Nucleus accumbens (tissue), 56 donors: ENCODE results near the gene ACTN1.

ENCODE experiments used
- DNase-seq, 56 donors: peaks; one replicate each; lab custom pipeline; 2025; lab: John Stamatoyannopoulos, UW

Gene ACTN1

DNA sequence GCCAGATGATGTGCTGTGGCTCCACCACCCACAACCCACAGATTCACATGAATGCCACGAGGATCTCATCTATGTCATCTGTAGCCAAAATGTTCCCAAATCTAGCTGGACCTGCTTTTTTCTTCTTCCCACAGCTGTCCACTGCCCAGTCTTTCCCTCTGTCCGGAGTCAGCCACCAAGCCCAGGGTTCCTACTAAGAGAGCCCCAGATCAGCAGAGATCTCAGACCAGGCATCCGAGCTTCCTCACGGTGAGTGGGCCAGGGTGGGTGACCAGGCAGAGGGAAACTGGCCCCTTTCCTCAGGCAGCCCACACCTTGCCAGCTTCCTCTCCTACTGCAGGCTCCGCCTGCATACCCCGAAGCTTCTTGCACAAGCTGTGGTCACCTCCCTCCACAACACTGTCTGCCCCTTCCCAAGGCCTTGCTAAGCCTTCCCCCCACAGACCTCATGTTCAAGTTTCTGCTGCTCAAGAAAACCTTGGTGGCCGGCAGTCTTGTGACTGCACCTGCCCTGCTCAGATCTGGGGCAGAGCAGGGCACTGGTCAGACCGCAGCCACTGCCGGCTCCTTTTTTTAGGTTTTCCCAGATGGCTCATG, 81.4 kb downstream of the ACTN1 start:
- no peak for DNase-seq

DNA sequence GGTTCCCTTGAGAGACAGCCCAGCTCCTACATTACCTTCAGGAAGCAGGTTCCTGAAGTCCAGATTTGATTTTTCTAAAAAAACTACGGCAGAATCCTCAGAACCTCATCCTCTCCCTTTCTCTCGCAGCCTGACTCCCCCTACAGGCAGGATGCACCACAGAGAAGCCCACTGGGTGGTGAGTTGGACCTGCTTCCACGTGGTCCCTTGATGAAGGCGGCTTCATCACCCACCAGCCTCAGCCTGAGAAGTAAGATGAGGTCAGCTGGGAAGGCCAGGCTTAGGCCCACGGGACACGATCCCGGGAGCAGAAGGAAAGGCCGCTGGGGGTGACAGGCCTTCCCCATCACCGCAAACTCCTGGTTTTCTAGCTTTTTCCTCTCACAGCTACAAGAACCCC, 83.0 kb downstream of the ACTN1 start:
- DNase-seq: no peak

DNA sequence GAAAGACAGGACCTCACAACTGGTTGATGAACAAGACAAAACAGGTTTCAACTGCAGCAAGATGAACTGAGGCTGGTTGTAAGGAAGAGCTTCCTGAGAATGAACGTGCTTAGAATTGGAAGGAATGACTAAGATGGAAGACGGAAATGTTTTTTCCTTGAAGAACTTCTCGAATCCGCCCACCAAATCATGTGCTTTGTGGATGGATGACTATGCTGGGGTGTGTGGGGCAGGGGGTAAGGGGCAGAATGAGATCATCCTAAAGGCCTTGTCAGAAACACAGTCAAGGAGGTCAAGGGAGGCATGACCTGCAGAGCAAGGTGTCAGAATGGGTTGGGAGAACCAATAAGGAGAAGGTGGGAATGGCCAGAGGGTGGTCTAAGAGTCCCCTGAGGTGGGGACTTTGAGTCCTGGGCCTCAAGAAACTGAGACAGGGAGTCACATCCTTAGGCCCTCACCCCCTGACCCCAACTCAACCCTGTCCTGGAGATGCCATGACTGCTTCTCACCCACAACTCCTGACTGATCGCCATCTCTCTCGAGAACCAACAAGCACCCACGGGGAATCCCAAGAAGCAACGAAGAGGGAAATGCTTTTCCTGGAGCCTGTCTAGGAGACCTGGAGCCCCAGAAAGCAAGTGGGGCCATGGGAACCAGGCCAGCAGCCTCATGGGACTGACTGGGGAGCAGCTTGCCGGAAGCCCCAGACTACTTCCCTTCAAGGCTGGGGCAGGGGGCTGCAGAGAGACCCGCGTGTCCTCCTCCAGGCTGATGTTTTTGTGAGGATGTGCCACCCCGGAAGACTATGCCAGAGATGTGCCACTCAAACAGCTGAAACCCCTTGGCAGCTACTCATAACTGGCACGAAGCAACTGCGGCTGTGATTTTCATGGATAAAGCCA, 84.0 kb downstream of the ACTN1 start:
- DNase-seq: no peak

DNA sequence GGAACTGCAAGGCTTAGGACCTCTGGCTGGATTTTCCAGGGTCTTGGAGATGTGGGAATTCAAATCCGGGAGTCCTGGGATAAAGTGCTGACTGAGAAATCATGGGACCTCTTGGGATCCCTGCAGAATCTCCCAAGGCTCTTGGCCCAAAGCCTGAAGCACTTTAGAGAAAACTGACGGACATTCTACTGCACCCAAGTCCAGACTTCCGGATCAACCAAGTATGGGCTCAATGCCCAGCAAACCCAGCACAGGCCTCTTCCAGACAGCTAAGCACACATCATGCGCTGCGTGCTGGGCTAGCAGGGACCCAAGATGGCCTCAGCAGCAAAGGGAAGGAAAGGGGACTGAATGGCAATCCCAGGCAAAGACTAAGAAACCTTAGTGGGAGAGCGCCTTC, 85.0 kb downstream of the ACTN1 start:
- no peak for DNase-seq

DNA sequence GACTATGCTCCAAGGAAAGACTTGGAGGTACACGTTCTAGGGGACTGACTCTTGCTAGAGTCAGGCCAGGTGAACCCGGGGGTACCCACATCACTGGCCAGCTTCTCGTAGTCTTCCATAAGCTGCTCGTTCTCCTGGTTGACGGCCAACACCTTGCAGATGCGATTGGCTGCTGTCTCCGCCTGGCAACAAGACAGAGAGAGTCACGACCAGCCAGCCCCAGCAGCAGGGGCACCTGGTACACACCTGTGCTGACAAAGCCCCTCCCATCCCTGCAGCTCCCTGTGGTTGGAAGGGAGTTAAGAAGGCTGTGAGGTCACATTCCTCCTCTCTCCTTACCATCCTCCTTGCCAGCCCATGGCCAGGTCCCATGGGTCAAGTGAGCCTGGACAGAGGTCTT, 85.5 kb downstream of the ACTN1 start:
- DNase-seq: no peak

DNA sequence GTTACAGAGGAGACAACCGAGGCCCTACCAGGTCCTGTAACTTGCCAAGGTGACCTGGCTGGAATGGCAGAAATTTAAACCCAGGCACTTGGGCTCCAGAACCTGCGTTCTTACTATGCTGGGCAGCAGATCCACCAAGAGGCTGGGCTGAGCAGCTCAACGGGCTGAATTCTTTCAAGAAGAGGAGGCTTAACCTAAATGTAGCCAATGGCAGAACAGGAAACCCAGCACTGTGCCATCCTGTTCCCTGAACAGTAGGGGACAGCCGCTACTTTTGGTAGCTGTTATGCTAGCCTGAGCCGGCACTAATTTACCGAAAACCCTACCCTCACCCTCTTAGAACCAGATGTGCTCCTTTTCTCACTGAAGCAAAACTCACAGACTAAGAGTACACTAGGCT, 86.1 kb downstream of the ACTN1 start:
- no peak for DNase-seq

DNA sequence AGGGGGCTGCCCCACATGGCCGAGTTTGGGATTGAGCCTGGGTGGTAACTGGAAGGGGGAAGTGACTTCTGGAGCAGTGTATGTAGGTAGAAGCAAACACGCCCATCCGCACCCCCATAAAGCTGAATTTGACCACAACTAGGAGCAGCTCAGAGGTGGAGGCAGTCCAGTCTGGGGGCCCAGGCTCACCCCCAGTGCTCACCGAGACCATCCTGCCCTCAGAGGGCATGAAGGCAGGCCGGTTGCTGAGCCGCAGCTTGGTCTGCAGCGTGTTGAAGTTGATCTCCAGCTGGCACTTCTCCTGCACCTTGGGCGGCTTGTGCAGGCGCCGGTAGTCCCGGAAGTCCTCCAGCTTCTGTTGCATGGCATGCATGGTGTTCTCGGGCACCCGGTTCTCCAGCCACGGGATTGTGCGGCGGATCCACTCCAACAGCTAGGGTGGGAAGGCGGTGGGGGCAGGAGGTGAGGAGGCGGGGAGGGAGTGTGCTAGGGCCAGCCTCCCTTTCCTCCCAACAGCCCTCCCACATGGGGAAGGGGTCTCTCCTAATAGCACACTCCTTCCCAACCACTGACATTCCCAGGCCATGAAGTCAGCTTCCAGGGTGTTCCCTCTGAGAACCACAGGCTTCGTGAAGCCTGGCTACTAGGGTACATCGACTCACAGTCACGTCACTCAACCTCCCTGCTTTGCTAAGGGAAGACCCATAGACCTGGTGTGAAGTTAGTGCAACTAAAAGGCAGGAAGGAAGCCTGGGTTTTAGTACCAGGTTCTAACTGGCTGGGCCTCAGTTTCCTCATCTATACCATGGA, 87.0 kb downstream of the ACTN1 start:
- DNase-seq: no peak

DNA sequence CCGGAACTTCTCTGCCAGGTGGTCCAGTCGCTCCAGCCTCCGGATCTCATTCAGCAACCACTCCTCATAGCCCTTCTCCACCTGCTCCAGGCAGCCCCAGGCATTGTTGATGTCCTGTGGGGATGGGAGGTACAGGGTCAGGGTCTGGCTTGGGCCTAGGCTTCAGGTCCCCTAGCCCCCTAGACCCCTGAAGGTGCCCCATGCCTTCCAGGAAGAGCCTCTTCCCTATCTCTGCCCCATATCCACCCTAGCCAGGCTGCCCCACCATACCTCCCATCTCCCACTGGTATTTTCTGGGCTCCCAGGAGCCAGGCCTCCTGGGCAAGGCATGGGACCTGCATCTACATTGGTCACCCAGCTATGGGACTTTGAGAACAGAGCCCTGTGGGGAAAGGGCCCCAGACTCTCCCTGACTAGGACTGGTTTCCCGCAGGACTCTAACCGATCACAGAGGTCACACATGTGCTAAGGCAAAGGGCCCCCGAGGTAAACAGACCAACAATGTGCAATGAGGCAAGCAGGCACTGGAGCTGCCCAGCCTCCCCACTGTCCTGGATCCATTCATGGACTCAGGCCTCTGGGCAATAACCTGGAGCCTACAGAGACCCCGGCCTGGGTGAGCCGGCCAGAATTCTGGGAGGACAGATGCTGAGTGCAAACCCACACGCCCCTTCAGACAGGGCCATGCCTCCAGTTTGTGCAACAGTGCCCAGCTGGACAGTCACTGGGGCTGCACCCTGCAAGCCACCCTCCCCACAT, 88.8 kb downstream of the ACTN1 start:
- no peak for DNase-seq

DNA sequence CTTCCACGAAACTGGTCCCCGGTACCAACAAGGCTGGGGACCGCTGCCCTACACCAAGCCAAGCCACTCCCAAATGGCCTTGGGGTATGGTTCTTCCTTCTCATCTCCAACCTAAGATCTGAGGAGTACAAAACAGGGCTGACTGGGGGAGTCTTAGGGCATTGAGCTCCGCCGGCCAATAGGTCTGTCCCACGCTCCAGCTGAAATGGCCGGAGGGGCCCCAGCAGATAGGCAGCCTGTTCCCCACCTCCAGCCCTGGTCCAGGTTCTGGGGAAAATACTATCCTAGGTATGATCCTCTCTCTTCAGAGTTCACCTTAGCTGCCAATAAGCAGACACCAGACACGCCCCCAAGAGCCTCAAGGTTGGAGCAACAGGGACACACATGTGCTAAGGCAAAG, 90.2 kb downstream of the ACTN1 start:
- no peak for DNase-seq

DNA sequence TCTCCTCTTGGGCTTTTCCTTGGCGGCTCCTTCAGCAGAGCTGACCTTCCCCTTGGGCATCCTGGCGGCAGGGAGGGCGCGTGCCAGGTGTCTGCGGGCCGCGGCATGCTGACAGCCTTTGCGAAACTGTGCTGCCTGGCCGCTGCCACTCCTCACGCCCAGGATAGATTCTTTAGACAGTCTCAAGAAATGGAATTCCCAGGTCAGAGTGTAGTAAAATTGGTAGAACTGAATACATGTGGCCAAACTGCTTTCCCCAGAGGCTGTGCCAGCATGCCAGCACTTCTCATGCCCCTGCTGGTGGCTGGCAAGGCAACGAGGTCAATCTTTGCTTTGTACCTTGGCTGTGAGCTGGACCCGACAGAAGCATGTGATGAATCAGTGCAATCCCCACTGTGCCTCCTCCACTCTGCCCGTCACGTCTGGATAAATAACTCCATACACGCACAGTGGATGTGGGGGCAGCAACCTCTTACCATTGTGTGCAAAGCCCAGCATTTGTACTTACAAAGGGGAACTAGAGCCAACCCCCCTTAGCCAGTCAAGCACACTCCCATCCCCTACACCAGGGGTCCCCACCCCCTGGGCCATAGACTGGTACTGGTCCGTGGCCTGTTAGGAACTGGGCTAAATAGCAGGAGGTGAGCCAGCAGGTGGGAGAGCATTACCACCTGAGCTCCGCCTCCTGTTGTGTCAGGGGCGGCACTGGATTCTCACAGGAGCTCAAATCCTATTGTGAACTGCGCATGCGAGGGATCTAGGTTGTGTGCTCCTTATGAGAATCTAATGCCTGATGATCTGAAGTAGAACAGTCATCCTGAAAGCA, 90.9 kb downstream of the ACTN1 start:
- DNase-seq: no peak

DNA sequence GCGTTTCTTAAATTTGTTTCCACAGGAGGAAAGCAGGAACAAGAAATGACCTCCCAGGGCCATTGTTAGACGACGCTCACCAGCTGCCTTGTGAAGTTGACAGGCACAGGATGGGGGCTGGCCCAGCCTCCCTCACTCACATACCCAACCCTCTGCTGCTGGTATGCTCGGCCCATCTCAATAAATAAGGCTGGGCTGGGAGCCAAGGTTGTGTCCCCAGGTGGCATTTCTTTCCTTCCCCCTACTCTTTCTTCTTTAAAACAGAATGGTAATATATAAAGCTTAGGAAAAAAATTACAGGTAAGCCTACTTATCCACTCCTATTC, 93.0 kb downstream of the ACTN1 start:
- DNase-seq: no peak

DNA sequence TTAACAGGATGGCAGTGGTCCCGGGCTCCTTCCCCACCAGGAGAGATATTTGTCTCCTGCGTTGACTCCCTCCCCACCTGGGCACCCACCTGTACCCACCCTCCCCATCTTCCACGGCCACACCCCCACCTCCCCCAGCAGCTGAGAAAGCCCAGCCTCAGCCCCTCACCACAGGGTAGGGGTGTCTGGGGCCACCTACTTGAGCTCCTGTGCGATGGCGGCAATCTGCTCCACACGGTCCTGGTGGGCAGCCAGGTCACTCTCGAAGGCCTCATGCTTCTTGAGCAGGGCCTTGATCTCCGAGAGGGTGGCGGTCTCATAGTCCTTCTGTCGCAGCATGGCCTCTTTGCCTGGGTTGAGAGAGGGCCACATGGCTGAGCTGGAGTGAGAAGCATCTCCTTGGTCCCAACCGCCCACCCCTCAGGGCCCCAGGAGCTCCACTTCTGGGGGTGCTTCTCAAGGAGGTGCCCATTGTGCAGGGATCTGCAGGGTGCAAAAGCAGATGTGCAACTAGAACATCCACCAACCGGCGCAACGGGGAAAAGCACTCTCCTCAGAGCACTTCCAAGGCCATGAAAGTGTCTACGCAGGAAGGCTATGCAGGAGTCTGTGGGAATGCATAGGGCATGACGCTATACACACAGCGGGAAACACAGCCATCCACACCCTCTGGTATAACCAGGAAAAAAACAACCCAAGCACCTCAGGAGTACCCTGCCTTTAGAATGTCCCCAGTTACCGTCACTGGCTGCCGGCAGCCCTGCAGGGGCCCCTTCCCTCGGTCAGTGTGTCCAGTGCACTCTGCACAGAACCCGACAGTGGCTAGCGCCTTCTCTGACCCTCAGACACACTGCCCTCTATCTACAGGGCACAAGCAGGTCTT, 93.6 kb downstream of the ACTN1 start:
- no peak for DNase-seq

DNA sequence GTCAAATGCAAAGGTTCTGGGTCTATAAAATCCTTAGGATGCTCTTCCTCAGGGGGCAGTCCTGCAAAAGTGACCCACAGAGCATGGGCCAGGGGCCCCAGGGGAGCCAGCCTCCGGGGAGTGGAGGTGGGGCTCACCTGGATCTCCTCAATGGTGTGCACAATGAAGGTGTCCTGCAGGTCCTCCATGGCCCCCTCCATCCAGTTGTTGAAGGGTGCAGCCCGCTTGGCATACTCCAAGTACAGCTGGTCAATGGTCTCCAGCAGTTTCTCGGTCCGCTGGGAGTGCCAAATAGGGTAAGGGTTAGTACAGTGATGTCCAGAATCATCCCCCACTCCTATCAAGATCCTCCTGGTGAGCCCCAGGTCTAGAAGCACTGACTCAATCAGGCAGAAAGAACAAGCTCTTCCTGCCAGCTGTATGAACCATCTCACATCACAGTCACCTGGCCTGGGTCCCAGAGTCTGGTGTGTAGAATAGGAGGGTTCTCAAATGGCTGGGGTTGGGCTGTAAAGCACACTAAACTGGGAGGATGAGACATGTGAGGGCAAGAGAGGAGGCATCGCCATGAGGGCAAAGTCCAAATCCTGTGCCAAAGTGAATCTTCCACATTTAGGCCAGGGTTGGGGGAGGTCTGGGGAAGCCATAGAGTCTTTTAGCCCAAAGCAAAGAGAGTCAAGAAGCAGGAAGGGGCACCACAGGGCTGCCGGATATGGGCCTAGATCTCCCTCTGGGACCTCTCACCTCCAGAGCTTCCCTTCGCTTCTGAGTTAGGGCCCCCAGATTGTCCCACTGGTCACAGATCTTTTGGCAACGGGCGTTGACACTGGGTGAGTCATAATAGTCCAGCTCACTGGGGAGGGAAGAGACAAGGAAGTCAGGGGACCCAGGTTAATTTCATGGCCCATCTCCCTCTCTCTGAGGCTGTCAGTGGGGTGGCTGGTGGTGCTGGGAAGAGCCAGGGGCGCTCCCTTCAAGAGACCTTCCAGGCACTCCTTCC, 94.8 kb downstream of the ACTN1 start:
- DNase-seq: no peak

DNA sequence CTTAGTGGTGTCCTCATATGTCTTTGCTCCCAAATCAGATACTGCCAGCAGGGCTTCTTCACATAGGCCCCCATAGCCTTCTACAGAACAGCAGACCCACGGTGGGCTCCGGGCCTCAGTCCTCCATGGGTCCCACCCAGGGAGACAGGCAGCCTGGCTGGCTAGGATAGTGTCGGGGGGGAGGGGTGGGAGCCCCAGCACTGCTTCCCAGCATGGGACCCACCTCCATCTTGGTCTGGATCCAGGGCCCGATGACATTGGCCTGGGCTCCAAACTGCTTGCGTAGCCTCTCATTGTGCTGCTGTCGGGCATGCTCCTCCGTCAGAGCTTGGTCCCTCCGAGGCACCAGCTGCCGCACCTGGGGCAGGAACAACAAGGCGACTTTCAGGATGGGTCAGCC, 96.9 kb downstream of the ACTN1 start:
- no peak for DNase-seq

DNA sequence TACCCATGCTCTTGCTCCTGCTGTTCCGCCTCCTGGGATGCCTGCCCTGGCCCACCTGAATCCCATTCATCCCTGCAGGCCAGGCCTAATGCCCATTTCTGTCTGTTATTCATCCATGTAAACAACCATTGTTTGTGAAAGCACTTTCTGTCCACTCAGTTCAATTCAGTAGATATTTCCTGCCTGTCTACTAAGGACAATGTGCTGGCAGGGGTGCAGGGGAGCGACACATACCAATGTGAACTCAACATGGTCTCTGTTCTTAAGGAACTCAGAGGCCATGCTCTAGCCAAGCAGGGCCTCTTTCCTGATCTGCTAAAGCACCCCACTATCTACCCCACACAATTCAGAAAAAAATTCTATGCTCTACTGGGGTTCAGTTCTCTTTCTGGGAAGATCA, 97.7 kb downstream of the ACTN1 start:
- DNase-seq: no peak

DNA sequence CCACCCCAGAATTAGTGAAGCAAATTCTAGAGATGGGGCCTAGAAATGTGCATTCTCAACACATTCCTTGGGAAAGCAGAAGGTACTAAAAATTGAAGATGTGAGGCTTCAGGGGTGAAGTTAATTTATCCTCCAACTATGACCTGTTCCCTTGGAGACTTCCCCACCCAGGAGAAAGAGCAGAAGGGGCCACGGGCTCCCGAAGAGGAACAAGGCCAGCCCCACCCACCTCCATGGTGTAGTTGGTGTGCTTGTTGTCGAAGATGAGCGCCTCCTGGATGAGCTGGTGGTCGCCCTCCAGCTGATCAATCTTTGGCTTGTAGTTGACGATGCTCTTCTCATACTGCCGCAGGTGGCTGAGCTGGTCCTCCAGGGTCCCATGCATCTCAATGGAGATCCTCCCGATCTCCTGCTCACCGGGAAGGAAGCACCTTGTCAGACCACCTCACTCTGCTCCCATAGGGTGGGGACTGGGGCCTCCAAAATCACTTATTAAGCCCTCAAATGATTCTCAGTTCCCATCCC, 98.5 kb downstream of the ACTN1 start:
- DNase-seq: no peak

DNA sequence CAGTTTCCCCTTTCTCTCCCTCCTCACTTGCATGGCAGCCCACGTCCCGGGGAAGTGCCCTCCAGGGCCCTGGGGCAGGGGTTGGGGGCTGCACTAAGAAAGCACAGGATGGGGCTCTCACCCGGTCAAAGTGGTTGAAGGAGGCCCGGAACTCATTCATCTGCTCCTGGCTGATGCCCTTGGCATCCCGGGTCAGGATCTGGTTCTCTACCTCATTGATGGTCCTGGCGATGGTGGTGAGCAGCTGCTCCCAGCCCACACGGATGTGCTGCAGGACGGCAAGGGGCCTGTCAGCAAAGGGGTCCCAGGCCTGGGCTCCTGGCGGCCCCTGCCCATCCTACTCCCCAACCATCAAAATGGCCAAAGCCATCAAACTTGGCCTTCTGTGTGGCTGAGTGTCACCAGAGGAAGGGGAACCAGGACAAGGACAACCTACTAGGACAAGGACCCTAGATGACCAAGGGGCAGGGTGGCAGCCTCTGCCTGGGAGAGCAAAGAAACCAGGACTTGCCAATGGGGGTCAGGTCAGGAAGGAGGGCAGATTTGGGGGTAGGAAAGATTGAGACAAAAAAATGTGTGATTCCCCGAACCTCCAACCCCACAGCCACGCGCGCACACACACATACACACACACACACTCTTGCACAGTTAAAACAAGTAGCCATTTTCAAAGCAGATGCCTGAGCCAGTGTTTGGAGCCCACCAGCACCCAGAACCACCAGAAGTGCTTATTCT, 99.1 kb downstream of the ACTN1 start:
- DNase-seq: no peak
